ENCODE measurements around the gene SERINC2.
"Not testable (repeated sequence)": the region's sequence is repeated elsewhere in the genome, so short reads cannot be mapped to it uniquely, and the experiment has no call there.

The SERINC2 gene

GRCh38 chr1:31460027-31460426, 47.0 kb downstream of the SERINC2 start:
- Mint-ChIP-seq H3K4me3 (no peak overlapping the region), H3K36me3 (ENCODE audit: low read depth) (no peaks in the 10 kb centered on the region), H3K9me3 (peaks cover 40% of the 10 kb centered on the region), H3K27me3 (ENCODE audit: low read depth) (peaks cover 24% of the 10 kb centered on the region), H3K4me1 (peaks cover 6% of the 10 kb centered on the region), H3K27ac (no peak overlapping the region)
- peak in 1 of 3 experiments; percentile 16 for TF ChIP-seq CTCF (IDR thresholded peaks at IDR 0.05; ENCODE audit: unreplicated experiment in 3 of 3)

GRCh38 chr1:31467005-31467674, 54.1 kb downstream of the SERINC2 start:
- H3K9me3 Mint-ChIP-seq: peaks cover 11% of the 10 kb centered on the region
- H3K27ac Mint-ChIP-seq: peak overlapping the region in 2 of 3 experiments; percentile 40 to 60
- H3K4me1 Mint-ChIP-seq: no peaks in the 10 kb centered on the region
- no peak for TF ChIP-seq CTCF (IDR thresholded peaks at IDR 0.05; ENCODE audit: unreplicated experiment in 3 of 3)
- peaks cover 4% of the 10 kb centered on the region for H3K27me3 Mint-ChIP-seq (ENCODE audit: low read depth)
- no peaks in the 10 kb centered on the region for H3K36me3 Mint-ChIP-seq (ENCODE audit: low read depth)
- no peak overlapping the region for H3K4me3 Mint-ChIP-seq

- Mint-ChIP-seq H3K36me3 (ENCODE audit: low read depth) (no peaks in the 10 kb centered on the region), H3K4me1 (no peaks in the 10 kb centered on the region), H3K27ac (no peak overlapping the region), H3K27me3 (ENCODE audit: low read depth) (peaks cover 4% of the 10 kb centered on the region), H3K9me3 (peaks cover 14% of the 10 kb centered on the region), H3K4me3 (no peak overlapping the region)
- TF ChIP-seq CTCF (IDR thresholded peaks at IDR 0.05; ENCODE audit: unreplicated experiment in 3 of 3): no peak
These were observed 57.8 kb downstream of the SERINC2 start for GRCh38 chr1:31470794-31471315.

- peaks cover 14% of the 10 kb centered on the region for H3K9me3 Mint-ChIP-seq
- not testable (repeated sequence) for H3K4me1 Mint-ChIP-seq; H3K36me3 Mint-ChIP-seq (ENCODE audit: low read depth); H3K4me3 Mint-ChIP-seq; H3K27ac Mint-ChIP-seq; H3K27me3 Mint-ChIP-seq (ENCODE audit: low read depth)
These were observed 58.7 kb downstream of the SERINC2 start for GRCh38 chr1:31471452-31472313.

GRCh38 chr1:31472314-31472651, 59.3 kb downstream of the SERINC2 start:
- not testable (repeated sequence) for H3K4me3 Mint-ChIP-seq; H3K36me3 Mint-ChIP-seq (ENCODE audit: low read depth); H3K4me1 Mint-ChIP-seq; H3K27me3 Mint-ChIP-seq (ENCODE audit: low read depth); H3K27ac Mint-ChIP-seq
- H3K9me3 Mint-ChIP-seq: peaks cover 11% of the 10 kb centered on the region

- not testable (repeated sequence) for H3K4me3 Mint-ChIP-seq; H3K36me3 Mint-ChIP-seq (ENCODE audit: low read depth); H3K27me3 Mint-ChIP-seq (ENCODE audit: low read depth); H3K4me1 Mint-ChIP-seq; H3K27ac Mint-ChIP-seq
- peaks cover 10% of the 10 kb centered on the region for H3K9me3 Mint-ChIP-seq
These were observed 59.7 kb downstream of the SERINC2 start for GRCh38 chr1:31472673-31473072.

GRCh38 chr1:31473508-31473907, 60.5 kb downstream of the SERINC2 start:
- H3K4me3 Mint-ChIP-seq; H3K27me3 Mint-ChIP-seq (ENCODE audit: low read depth); H3K27ac Mint-ChIP-seq; H3K4me1 Mint-ChIP-seq; H3K9me3 Mint-ChIP-seq; H3K36me3 Mint-ChIP-seq (ENCODE audit: low read depth): not testable (repeated sequence)

GRCh38 chr1:31474567-31474966, 61.6 kb downstream of the SERINC2 start:
- H3K4me1 Mint-ChIP-seq; H3K9me3 Mint-ChIP-seq; H3K36me3 Mint-ChIP-seq (ENCODE audit: low read depth); H3K4me3 Mint-ChIP-seq; H3K27me3 Mint-ChIP-seq (ENCODE audit: low read depth); H3K27ac Mint-ChIP-seq: not testable (repeated sequence)

Data from nephron (organoid).